ENCODE results near the gene DAZAP2.
A peak's percentile ranks its signal among the peaks of the same experiment; 100 is the strongest.
"Not testable (repeated sequence)": the region's sequence is repeated elsewhere in the genome, so short reads cannot be mapped to it uniquely, and the experiment has no call there.

The DAZAP2 gene

DNA sequence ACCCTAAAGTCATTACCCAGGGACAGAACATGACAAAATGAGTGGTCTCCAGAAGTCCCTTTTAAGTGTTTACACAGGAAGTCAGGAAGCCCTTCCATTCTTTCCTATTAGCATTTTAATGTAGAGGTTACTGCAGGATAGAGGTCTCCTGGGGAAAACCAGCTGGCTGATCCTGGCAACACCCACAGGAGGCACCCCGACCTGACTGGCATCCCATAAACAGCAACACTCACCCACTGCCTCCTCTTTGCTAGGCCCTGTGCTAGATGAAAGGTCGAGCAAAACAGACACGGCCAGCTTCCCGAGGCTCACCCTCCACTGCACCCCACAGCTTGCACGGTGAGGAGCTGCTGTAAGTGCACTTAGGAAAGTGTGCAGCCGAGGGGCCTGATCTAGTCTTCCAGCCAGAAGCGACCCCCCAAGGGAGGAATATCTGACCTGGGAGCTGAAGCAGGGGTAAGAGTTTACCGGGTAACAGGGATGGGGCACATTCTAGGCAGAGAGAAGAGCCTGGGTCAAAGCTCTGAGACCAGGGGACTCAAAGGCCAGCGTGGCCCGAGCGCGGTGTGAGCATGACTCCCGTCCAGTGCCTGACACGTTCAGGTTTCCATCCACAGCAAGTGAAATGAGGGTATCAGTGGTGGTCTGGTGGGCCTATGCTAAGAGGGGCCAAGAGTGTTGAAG lies 9.0 kb downstream of the DAZAP2 start:
- no peak for DNase-seq

DNA sequence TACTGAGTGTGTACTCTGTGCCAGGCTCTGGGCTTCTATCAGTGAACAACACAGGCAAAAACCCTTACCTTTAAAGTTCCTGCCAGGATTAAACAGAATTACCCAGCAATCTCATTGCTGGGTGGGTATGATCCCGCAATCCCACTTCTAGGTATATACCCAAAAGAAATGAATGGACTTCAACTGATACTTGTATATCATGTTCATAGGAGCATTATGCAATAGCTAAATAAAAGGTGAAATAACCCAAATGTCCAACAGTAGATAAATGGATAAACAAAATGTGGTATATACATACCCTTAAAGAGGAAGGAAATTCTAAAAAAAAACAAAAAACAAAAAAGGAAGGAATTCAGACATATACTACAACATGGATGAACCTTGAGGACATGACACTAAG lies 14.7 kb downstream of the DAZAP2 start:
- DNase-seq, result no peak

DNA sequence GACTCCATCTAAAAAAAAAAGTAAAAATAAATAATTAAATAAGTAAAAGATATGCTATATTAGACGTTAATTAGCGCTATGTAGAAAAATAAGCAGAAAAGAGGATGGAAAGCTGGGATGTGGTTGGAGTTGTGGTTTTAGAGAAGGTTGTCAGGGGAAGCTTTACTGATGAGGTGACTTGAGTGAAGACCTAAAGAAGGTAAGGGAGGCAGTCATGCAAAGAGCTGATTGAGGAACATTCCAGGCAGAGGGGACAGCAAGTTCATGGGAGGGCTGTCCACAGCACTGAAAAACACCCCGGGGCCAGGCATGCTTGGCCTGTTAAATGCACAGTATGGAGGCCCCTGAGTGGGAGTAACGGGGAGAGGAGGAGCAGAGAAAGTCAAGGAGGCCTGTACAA lies 15.9 kb downstream of the DAZAP2 start:
- DNase-seq, result no peak

DNA sequence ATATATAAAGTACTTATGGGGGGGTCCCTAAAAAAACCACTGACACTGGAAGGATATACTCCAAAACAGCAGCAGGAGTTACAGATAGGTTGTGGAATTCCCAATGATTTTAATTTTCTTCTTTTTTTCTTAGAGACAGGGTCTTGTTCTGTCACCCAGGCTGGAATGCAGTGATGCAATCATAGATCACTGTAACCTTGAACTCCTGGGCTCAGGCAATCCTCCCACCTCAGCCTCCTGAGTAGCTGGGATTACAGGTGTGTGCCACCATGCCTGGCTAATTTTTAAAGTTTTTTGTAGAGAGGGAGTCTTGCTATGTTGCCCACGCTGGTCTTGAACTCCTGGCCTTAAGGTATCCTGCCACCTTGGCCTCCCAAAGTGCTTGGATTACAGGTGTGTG lies 21.0 kb downstream of the DAZAP2 start:
- DNase-seq, result not testable (repeated sequence)

DNA sequence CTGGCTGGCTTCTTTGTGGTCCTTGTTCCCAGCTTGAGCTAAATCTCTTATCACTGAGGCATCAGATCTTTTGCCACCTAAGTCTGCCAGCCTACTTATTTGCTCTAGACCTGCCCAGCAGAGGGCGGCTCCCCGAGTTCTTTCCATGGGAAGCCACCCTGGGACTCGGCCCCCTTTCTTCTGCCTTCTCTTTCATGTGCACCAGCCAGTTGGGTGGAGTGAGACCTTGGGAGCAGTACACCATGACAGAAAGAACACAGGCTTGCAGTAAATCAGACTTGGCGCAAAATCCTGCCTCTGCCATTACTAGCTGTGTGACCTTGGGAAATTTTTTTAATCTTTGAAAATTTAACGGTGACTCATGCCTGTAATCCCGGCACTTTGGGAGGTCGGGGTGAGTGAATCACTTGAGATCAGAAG lies 24.1 kb downstream of the DAZAP2 start:
- DNase-seq, result no peak

DNA sequence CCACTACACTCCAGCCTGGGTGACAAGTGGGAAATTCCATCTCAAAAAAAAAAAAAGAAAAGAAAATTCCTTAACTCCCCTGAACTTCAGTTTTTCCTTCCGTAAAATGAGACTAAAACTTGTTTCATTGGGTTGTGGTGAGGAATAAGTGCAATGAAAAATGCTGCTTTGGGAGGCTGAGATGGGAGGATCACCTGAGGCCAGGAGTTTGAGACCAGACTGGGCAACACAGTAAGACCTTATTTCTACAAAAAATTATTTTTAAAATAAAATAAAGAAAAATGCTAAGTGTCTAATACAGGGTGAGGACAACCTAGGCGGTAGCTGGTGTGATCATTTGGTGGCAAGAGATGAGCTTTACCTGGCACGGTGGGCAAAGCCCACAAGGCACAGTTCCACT lies 24.7 kb downstream of the DAZAP2 start:
- DNase-seq, result no peak

DNA sequence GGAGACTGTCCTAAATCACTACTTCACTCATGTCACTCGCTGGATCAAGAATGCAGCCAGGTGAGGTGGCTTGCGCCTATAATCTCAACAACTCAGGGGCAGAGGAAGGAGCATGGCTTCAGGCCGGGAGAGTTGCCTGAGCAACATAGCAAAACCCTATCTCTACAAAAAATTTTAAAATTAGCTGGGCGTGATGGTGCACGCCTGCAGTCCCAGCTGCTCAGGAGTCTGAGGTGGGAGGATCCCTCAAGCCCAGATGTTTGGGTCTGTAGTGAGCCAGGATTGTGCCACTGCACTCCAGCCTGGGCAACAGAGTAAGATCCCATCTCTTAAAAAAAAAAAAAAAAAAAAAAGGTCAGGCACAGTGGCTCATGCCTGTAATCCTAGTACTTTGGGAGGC lies 25.7 kb downstream of the DAZAP2 start:
- DNase-seq, result no peak

DNA sequence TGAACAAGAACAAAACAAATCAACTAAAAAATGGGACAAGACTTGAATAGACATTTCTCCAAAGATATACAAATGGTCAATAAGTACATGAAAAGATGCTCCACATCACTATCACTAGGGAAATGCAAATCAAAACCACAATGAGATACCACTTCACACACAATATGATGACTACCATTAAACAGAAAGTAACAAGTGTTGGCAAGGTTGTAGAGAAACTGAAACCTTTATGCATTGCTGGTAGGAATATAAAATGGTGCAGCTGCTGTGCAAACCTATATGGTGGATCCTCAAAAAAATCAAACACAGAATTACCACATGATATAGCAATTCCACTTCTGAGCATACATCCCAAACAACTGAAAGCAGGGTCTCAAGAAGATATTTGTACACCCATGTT lies 26.4 kb downstream of the DAZAP2 start:
- DNase-seq, result no peak

DNA sequence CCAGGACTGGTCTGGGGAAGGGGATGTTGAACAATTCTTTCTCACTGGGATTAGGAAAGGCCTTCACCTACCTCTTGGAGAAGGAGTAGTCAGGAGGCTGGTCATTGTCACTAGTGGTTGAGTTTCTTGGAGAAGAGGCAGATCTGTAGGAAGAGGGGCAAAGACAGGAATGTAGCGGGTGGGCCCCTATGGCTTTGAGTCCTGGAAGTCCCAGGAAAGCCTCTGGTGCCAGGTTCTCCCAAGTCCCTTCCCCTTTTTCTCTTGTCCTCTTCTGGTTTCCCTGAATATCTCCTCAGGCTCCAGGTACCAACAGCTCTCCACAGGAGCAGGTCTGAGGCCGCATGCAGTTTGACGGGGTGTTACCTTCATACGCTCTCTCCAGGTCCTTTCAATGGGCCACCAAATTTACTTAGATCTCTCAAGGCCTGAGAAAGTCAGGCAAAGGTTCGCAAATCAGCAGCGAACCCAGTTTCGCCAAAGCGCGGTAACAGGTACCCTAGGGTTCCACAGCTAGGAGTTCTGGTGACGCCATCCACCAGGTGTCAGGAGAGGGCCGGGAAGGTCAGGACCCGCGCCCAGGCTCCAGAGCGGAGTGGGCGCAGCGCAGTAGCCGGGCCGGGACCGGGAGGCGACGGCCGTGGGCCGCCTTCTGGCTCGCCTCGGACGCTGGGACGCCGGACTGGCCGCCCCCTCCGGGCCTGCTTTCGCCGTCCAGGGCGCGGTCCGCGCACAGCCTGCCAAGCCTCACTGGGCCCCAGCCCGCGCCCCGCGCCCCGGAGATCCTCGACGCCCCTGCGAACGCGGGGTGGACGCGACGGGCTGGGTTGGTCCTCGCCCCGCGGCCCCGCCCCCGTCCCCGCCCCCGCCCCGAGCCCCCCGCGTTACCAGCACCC lies 30.8 kb downstream of the DAZAP2 start:
- DNase-seq, result peak; percentile 80

DNA sequence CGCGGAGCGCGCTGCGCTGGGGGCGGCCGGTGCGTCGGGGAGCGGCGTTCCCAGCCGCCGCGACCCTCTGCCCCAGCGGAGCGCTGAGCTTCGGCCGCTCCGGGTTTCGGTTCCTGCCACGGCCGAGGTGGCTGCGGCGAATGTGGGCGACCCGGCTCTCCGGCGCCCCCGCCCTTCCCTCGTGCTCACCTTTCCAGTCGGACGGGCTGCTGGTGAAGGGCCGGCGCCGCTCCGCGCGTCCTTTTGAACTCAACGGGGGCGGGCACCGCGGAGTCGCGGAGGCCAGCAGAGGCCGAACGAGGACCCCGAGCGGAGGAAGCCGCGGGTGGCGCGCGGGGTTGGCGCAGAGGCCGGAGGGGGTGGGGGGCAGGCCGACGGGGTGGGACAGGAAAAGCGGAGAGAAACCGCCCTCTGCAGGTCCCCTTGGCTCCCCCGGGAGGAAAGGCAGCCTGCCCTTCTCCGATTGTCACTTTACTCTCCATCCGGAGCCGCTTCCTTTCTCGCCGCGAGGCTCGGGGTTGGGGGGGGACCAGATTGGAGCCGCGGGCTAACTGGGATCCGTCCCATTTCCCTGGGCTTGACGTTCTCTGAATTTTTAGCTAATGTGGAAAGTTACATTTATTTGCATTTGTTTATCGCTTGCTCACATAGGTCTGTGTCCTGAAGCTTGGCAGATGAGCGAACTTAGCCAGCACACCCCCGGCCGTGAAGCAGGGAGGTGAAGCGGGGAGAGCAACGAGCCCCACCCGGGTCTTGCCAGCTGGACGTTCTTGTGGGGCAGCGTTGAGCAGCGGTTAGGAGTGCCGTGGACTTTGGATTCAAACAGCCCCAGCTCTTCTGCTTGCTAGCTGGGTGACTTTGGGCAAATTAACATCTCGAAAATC lies 31.7 kb downstream of the DAZAP2 start, which contains the start of gene SMAGP:
Gene SMAGP, minus strand, starts transcription at position 349 of the 884 bp plus-strand sequence. CDS start 1,137 bp downstream, outside the sequence.
- peak; percentile 80 for DNase-seq

DNA sequence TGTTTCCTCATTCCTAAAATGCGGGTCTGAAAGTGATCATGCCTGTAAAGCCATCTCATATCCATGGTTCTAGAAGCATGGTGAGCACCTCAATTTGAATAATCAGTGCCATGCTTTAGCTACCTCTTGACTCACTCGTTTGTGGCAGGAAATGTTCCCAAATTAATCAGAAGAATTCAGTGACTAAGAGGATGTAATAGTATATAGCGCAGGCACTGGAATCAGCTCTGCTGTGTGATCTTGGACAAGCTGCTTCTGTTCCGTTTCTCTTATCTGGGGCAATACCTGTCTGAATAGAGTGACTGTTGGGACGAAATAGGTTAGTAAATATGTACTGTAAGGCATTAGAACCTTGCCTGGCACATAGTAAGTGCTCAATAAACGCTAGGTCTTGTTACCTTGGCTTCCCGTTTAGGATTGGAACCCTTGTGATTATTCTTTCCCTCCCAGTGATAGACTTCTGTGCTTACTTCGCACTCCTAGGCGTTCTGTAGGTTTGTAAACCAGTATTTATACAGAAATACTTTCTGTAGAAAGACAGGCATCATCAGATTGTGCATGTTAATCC lies 32.4 kb downstream of the DAZAP2 start:
- no peak for DNase-seq

DNA sequence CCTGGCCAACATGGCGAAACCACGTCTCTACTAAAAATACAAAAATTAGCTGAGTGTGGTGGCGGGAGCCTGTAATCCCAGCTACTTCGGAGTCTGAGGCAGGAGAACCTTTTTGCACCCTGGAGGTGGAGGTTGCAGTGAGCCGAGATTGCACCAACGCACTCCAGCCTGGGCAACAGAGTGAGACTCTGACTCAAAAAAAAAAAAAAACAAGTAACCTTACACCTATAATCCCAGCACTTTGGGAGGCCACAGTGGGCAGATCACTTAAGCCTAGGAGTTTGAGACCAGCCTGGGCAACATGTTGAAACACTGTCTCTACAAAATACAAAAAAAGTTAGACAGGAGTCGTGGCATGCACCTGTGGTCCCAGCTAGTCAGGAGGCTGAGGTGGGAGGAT lies 34.2 kb downstream of the DAZAP2 start:
- not testable (repeated sequence) for DNase-seq

DNA sequence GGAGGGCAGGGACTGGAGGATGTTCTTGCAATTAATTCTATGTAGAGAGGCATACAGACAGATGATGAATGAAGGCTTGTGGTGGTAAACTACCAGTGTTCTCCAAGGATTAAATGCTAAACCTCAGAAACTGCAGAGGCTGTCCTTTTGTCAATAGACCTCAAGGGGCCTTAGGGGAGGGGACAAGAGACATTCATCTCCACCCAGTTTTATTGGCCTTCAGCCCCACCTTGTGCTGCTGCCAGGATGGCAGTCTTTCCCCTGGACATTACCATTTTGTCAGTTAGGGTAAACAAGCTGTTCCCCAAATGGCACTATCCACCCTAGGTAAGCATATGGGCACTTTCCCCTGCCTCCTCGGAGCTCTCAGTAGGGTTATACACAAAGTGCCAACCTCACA lies 36.5 kb downstream of the DAZAP2 start:
- DNase-seq, result no peak

DNA sequence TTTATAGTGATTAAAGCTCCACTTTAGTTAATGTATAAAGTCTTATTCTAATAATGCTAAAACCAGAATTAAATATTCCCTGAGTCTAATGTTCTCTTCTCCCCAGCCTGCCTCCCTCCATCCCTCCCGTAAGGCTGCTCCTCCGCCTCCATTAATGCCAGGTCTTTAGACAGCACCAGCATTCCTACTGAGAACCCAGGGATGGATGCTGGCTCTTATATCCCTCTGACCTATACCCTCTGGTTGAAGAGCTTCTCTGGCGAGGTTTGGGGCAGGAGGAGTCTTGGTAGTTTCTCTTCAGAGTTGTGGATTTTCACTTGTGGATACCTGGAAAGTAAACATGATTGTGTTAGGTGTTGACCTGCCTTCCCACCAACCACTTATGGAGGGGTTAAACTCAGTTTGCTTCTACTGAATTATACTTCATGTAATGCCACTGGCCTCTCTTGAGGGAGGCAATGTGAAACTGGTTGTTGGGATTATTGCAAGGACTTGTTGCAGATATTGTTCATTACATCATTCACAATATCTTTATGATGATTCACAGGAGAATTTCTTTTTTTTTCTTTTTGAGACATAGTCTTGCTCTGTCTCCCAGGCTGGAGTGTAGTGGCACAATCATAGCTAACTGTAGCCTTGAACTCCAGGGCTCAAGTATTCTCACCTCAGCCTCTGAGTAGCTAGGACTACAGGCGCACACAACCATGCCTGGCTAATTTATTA lies 42.7 kb downstream of the DAZAP2 start:
- no peak for DNase-seq

DNA sequence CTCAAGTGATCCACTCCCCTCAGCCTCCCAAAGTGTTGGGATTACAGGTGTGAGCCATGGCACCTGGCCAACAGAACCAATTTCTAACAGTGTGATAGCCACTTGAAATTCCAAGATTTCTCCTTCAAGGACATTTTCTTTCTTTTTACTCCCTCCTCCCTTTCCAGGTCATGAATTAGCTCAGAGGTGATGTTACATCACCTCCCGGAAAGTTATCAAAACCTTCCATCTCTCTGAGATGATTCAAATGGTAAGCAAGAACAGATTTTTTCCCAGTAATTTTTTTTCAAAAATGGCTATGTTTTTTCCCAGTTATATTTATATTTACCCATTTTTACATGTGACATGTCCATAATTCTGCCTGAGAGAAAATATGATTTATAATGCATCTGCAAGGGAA lies 47.2 kb downstream of the DAZAP2 start:
- DNase-seq, result no peak

DNA sequence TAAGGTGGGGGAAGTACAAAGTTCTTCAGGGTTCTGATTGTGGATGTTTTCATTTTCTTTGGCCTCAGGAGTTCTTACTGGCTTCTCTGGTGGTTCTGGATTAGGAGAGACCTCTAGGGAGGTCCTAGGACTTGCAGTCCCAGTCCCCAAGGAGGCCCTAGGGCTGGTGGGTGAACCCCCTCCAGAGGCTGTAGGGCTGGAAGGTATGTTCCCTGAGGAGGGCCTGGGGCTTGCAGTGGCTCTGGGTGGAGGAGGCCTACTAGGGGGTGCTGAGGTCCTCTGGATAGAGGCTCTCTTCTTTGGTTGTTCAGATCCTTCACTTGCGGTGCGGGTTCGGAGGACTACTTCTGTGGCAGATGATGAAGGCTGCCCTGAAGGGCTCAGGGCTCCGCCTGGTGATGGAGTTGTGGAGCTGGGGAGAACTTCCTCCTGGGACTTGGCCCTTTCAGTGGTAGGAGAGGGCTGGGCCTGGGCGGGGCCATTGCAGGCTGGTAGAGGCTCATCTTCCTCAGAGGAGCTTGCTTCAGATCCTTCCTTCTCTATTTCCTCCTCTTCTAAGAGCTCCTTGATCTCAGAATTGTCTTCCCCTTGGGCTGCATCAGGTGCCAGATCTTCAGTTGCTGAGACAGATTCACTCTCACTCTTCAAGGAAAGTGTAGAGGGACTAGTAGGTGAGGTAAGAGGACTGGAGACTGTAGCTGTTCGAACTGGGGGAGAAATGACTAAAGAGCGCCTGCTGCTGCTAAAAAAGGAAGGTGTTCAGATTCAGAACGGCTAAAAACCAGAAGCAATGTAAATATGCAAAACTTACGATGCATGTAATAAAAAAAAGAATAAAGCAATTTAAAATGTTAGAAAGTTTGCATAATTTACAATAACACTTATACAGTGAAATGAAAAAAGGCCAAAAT lies 53.2 kb downstream of the DAZAP2 start:
- not testable (repeated sequence) for DNase-seq

All from activated CD8-positive, alpha-beta memory T cell treated with anti-CD3 and anti-CD28 coated beads for 24 hours (primary cell).